NCI-H226 (cell line): ENCODE measurements around the gene TP53TG5.
"Not testable (repeated sequence)": the region's sequence is repeated elsewhere in the genome, so short reads cannot be mapped to it uniquely, and the experiment has no call there.

Experiments
- DNase-seq: peaks from one replicate; pipeline ENCODE4 v3.0.0-alpha.2; 2015

Gene TP53TG5

GRCh38 chr20:45363611-45364492 is 14.3 kb downstream of the TP53TG5 start:
- no peak for DNase-seq

GRCh38 chr20:45362804-45363610 is 15.1 kb downstream of the TP53TG5 start, which contains the start of gene SYS1:
SYS1 (plus strand) TSS chr20:45363156; CDS start chr20:45363532, 376 bp downstream.
- peak; percentile 93 for DNase-seq

DNA sequence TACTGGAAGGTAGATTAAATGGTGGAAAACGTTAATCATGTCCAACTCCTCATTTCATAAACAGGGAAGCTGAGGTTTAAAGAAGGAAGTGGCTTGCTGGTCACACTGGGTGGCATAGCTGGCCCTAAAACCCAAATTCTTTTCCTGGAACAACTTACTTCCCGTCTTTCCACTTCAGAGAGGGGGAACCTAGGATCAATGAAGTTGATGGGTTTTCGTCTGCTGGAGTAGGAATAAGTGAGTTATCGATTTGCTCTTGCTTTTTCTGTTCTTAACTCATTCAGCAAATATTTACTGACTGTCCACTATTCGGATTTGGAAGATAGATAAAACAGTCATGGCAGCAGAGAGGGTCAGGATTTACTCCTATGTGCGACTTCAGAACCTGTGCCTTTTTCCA is 16.3 kb downstream of the TP53TG5 start:
- no peak for DNase-seq

DNA sequence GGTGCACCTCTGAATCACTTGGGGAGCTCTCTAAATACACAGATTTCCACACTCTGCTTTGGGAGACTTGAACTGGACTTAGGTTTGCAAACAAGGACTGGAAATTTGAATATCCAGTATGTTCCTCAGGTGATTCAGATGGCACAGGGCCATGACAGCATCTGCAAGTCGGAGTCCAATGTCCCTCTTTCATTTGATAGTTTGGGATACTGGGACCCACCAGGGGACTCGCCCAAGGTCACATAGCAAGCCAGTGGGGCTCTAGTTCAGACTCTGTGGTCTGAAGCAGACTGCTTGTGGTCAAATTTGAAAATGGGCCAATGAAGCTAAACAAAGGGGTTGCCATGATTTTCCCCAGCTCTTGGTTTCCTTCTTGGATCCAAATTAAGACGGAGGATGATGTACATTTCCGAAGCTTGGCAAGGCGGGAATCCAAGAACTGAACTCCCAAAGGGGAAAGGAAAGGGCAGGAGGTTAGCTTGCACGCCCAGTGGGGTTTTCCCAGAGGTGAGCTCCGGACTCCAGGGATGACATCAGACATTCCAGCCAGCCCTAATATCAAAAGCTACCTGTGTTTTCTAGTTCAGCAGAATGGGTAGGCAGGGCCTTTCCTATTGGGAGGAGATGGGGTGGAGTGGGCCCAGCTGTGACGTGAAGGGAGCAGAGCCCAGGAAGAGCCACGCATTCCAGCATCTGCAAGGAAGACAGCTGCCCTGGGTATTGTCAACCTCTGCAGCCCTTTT is 18.5 kb downstream of the TP53TG5 start:
- peak; percentile 92 for DNase-seq

- peak; percentile 33 for DNase-seq
These were observed 19.1 kb downstream of the TP53TG5 start for GRCh38 chr20:45359069-45359405.

- peak; percentile 76 for DNase-seq
These were observed 19.6 kb downstream of the TP53TG5 start for GRCh38 chr20:45358282-45359068.

DNA sequence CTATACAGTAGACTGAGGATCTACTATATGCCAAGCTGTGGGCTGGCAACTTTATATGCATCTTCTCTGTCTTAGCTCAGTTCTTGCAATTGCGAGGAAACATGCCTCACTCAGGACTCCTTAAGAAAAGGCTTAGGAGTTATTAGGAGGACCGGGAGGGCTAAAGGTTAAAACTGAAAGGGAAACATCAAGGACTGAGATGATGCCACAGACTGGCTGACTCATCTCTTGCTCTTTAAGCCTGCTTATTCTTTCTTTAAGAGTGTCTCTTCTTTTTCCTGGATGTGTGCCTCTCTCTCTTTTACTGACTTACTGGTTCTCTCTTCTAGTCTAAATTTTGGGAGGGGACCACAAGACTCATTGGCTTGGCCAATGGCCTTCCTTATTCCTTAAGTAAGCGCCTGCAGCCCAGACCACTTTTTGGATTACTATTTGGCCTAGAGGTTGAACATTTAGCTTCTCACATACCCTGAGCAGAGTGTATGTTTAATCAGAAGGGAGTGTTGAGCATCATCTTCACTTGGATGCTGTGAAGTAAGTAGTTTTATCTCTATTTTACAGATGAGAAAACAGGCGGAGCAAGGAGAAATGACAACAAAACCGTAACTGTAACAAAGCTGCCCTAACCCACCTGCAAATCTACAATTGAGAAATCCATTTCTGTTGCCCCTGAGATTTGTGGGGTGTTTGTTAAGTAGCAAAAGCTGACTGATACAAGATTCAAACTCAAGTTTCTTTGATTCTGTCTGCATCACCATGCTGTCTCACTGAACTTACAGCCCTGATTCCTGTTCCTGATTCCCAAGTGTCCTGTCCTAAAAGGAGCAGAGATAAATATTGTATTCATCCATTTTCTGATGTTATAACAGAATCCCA is 22.7 kb downstream of the TP53TG5 start:
- DNase-seq: peak; percentile 59

DNA sequence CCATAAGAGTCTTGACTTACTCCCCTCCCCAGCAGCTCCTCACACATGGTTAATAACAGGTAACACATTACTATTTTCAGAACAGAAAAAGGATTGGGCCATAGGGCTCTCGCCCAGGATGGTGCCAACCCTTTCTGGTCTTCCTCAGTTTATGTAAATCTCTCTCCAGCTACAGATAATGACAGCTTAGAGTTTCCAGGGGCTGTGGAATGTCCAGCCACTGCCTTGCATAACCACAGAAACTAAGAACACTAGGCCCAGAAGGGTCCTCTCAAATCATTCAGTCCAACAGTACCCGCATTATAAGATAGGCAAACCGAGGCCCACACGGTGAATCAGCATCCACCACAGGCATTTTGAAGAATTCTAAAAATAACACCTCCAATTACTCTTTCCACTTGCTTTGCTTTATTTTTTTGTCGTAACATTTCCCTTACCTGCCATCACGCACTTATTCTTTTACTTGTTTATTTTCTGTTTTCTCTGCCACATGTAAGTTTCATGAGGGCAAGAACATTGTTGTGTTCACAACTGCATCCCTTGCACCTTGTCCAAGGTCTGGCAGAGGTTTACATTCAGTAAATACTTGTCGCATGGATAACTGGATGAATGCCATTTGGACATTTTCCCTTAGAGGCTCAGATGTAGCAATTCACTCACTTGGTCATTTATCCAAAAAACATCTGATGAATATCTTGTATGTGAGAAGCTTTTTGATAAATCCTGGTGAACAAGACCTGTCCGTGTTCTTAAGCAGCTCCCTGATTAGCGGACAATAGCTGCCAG is 23.5 kb downstream of the TP53TG5 start:
- DNase-seq: no peak

- no peak for DNase-seq
These were observed 24.4 kb downstream of the TP53TG5 start for GRCh38 chr20:45353746-45354145.

DNA sequence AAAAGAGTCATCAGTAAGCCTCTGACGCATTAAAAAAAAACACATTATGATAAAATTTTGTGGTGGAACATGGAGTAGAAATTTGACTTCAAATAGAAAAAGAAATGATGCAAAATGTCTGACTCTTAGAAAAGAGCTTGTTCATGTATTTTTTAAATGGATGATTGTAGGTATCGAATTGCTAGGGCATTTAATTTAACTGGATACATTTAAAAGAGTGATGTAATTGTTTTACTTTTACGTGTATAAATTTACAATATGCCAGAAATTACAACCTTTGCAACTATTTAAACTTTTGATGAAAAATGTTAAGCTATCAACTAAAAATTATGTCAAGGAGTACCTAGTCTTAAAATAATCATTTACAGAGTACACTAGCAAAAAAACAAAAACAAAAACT is 25.4 kb downstream of the TP53TG5 start:
- DNase-seq: no peak

GRCh38 chr20:45350795-45351194 is 27.3 kb downstream of the TP53TG5 start:
- not testable (repeated sequence) for DNase-seq

- no peak for DNase-seq
These were observed 27.9 kb downstream of the TP53TG5 start for GRCh38 chr20:45350217-45350616.

GRCh38 chr20:45347936-45348778 is 30.0 kb downstream of the TP53TG5 start, which contains the start of gene SDC4:
SDC4 (minus strand) TSS chr20:45348424; CDS start chr20:45348384, 40 bp downstream.
- peak; percentile 74 for DNase-seq

- no peak for DNase-seq
These were observed 30.7 kb downstream of the TP53TG5 start for GRCh38 chr20:45347297-45347935.

DNA sequence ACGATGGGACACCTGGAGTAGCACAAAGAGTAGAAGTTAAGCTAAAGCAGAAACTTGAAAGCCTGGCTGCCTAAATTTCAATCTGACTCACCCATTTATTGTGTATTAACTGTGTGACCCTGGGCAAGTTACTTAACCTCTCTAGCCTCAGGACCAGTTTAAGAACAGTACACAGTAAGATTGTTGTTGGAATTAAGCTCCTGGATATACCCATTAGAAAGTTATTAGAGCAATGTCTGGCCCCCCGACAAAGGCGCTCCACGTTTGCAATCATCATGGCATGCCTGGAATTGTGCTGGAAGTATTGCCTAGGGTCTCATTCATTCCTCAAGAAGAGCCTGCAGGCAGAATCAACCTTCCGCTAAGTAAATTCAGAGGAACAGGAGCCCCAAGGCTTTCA is 31.3 kb downstream of the TP53TG5 start:
- DNase-seq: no peak

GRCh38 chr20:45346291-45346718 is 31.8 kb downstream of the TP53TG5 start:
- DNase-seq: no peak

- DNase-seq: no peak
These were observed 32.8 kb downstream of the TP53TG5 start for GRCh38 chr20:45345104-45345936.
